ENCODE results near the gene FCHSD1. TPM values are rescaled to one million over a fixed set of nuclear protein-coding genes. Genes with fewer than 3 reads are reported as not detected.

Gene FCHSD1
- total RNA-seq, 1 experiment from 2014 or later: 37.2 TPM

DNA sequence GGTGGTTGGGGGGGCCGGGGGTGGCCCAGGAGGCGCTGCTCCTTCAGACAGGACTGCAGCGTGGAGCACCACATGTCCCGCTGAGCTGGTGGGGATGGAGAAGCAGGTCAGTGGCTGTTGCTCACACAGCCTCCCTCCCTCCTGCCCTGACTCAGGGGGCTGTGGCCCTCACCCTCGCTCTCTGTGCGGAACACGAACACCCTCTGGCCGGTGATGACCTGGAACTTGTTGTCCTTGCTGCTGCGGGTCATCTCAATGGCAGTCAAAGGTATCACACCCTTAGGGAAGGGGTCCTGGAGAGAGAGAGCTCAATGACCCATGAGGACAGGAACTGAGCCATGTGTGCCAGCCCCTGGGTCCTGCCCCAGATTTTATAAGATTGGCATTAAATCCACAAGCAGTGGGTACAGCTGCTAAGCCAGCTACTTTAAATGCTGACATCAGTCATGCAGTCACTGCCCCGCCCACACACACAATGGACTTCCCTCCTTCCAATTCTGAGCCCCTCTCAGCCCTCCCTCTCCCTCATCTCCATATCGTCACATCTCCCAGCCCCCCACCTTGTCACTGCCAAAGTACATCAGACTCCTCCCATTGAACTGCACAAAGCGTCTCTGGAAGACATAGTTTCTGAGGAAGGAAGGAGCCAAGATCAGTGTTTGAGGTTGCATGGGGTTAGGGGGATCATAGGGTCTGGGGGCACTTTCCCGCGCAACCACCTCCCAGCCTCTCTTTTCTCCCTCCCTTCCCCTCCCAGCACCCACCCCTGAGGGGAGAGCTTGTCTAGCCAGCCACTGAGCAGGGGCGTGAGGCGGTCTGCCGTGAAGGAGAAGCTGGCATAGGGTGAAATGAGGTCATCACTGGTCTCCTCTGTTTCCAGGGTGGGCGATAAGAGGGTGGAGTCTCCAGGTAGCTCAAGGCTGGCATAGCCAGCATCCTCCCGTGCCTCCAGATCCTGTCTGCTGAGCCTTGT is 21.9 kb upstream of the FCHSD1 start:
- Histone ChIP-seq H4K20me1 (ENCODE audit: insufficient read depth) (no peaks in the 10 kb centered on the region), H2AFZ (ENCODE audit: low read depth, low read length, poor library complexity, severe bottlenecking) (no peak overlapping the region), H3K36me3 (ENCODE audit: control insufficient read depth in 1 of 2, insufficient read depth in 2 of 2, low read length in 2 of 2) (0 out of 4 replicates have a peak, but pooled peaks cover 0 to 2% of the 10 kb centered on the region in 2 experiments), H3K27ac (ENCODE audit: low read depth, low read length) (no peak overlapping the region), H3K4me2 (ENCODE audit: low read length) (no peak overlapping the region), H3K27me3 (ENCODE audit: insufficient read depth, low read length) (no peaks in the 10 kb centered on the region), H3K79me2 (ENCODE audit: insufficient read depth, low read length) (no peaks in the 10 kb centered on the region), H3K4me3 (replicated peaks in 1 of 2; ENCODE audit: low read depth in 1 of 2, low read length in 2 of 2) (no peak overlapping the region), H3K4me1 (ENCODE audit: control insufficient read depth in 1 of 2, insufficient read depth in 2 of 2, low read length in 2 of 2) (no peaks in the 10 kb centered on the region), H3K9me3 (ENCODE audit: control insufficient read depth in 1 of 2, insufficient read depth in 1 of 2, low read depth in 1 of 2, low read length in 2 of 2) (no peaks in the 10 kb centered on the region), H3K9me2 (ENCODE audit: insufficient read depth) (no peaks in the 10 kb centered on the region), H3K9ac (ENCODE audit: low read length) (no peak overlapping the region)
- ATAC-seq (no peak), DNase-seq (ENCODE audit: low read depth, low spot score) (no peak)
- no TSS peak for BruUV-seq (replicated peaks)
- ChIA-PET POLR2A (no interaction called here), CTCF (interaction anchor here (1.3 kb wide), 1 partner anchor 19 kb away, joined by 5 read pairs; no protein-coding TSS in a partner anchor), RAD21 (ENCODE audit: low non-redundant PET in 1 of 2, low total read pairs in 2 of 2, uncharacterized antibody in 2 of 2, unreplicated experiment in 2 of 2) (no interaction called here)
- intact Hi-C loops (cut with micrococcal nuclease): no loop called here
- no peak for TF ChIP-seq TCF7L2 (IDR thresholded peaks at IDR 0.05; ENCODE audit: borderline replicate concordance, extremely low read depth, insufficient read depth, insufficient read length)
- TF ChIP-seq JUND (IDR thresholded peaks at IDR 0.05): no peak
- TF ChIP-seq EGR1 (IDR thresholded peaks at IDR 0.05; ENCODE audit: low read depth): no peak
- TF ChIP-seq SRF (IDR thresholded peaks at IDR 0.05; ENCODE audit: low read depth): no peak
- no peak for TF ChIP-seq ELF1 (IDR thresholded peaks at IDR 0.05; ENCODE audit: borderline replicate concordance, low read depth)
- no peak for TF ChIP-seq POLR2A (IDR thresholded peaks at IDR 0.05; ENCODE audit: borderline replicate concordance, extremely low read depth, insufficient read depth, insufficient read length)
- no peak for TF ChIP-seq CEBPB (IDR thresholded peaks at IDR 0.05; ENCODE audit: low read depth)
- no peak for TF ChIP-seq ZFX (IDR thresholded peaks at IDR 0.05)
- TF ChIP-seq, protein P1, sequence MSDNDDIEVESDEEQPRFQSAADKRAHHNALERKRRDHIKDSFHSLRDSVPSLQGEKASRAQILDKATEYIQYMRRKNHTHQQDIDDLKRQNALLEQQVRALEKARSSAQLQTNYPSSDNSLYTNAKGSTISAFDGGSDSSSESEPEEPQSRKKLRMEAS (IDR thresholded peaks at IDR 0.05): no peak
- no peak for TF ChIP-seq POLR2AphosphoS5 (IDR thresholded peaks at IDR 0.05; ENCODE audit: low read depth, low read length)
- TF ChIP-seq EZH2phosphoT487 (IDR thresholded peaks at IDR 0.05; ENCODE audit: borderline replicate concordance): no peak
- TF ChIP-seq, protein P2, sequence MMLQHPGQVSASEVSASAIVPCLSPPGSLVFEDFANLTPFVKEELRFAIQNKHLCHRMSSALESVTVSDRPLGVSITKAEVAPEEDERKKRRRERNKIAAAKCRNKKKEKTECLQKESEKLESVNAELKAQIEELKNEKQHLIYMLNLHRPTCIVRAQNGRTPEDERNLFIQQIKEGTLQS (IDR thresholded peaks at IDR 0.05): no peak
- no peak for TF ChIP-seq YY1 (IDR thresholded peaks at IDR 0.05; ENCODE audit: extremely low read depth, insufficient replicate concordance, low read depth, low read length)
- no peak for TF ChIP-seq ZNF274 (IDR thresholded peaks at IDR 0.05; ENCODE audit: low read depth, low read length)
- no peak for TF ChIP-seq ZBTB33 (IDR thresholded peaks at IDR 0.05; ENCODE audit: extremely low read depth, insufficient replicate concordance, low read length)
- no peak for TF ChIP-seq EZH2 (IDR thresholded peaks at IDR 0.05)
